RCC 7860 (cell line): Measurements from ENCODE around the gene RNF44.

Experiments used
- DNase-seq: peaks from one replicate; pipeline ENCODE4 v3.0.0-alpha.2; 2015; ENCODE audit warnings: low spot score
- FAIRE-seq: peaks from 2 replicates; lab custom pipeline; 2012; peaks lifted over from hg19 to GRCh38; lab: Jason Lieb, UNC

RNF44 gene

DNA sequence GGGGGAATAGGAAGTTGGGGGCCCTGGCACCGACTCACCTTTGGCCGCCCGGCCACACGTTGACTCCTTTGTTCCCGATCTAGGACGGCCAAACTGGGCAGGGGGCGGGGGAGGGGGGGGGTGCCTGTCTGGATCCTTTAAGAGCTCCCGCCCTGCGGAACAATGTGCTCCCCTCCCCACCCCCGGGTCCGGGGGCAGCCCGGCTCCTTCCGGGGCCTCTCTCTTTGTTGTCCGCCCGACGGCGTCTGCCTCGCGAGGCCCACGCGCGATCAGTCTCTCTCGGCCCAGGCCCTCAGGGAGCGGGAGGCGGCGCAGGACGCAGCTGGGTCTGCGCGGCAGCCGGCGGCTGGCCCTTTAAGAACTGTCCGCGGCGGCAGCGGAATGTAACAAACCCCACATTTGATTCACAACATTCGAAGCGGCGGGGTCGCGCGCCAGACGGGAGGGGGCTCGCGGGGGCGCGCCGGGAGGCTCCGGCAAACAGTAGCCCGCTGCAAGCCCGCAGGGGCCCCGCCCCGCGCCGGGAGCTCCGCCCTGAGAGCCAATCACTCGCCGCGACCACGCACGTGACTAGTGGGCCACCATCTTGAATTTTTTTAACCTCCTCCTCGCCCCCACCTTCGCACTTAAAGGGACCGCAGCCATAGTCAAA, at the start of gene RNF44:
Gene RNF44 (minus strand): TSS at position 501 of the 652 bp plus-strand sequence. CDS start 4,930 bp downstream, outside the sequence.
- DNase-seq, result peak; percentile 93
- FAIRE-seq, result no peak

DNA sequence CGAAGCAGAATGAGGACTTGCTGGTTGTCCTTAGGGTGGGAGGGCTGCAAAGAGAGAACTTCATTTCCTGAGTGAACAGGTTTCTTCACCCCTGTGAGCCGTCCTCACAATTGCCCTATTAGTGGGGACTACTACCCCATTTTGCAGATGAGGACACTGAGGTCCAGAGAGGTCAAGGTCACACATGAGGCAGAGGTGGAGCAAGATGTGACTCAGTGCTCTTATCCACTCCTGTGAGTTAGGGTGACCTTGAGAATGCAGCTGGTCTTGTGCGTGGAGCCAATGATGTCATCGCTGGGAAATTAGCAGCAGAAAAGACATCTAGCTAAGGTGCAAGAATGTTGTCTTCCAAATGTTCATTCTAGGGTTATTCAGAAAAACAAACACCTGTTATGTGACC, 45.9 kb upstream of the RNF44 start:
- no peak for FAIRE-seq
- no peak for DNase-seq

DNA sequence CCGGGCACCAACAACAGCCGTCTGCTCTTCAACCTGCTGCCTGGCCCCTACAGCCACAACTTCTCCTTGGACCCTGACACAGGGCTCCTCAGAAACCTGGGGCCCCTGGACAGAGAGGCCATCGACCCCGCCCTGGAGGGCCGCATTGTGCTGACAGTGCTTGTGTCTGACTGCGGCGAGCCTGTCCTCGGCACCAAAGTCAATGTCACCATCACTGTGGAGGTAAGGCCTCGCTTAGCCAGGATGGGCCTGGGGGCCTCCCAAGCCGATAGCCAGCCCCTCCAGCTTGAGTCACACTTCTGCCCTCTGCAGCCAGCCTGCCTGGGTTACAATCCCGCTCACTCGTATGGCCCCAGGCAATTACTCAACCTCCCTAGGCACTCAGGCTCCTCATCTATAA, 44.2 kb upstream of the RNF44 start:
- FAIRE-seq (no peak), DNase-seq (no peak)

DNA sequence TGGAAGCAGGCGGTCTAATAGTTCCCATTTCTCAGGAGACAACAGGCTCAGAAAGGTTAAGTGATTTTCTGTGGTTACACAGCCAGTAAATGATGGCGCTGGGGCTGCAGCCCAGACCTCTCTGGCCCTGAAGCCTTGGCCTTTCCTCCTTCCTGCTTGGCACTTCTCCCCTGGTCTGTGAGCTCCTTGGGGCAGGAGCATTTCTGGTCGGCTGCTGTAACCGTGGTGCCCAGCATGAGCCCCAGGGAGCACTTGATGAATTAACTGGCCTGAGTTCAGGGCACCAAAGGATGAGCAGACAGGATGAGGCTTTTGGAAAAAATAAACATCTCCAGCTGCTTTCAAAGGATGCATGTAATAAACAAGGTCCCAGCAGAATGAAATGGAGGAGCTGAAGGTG, 42.1 kb upstream of the RNF44 start:
- DNase-seq (no peak), FAIRE-seq (no peak)

DNA sequence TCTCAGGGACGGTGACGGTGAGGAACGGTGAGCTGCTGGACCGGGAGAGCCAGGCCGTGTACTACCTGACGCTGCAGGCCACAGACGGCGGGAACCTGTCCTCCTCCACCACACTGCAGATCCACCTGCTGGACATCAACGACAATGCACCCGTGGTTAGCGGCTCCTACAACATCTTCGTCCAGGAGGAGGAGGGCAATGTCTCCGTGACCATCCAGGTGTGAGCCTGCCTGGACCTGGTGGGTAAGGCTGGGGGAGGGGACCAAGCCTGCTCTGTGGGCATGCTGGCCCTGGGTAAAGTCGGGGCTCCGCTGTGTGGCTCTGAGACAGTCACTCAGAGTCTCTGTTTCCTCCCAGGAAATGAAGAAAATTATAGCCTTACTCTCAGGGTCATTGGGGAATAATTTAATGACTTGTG, 41.2 kb upstream of the RNF44 start:
- DNase-seq (peak; percentile 51), FAIRE-seq (no peak)

DNA sequence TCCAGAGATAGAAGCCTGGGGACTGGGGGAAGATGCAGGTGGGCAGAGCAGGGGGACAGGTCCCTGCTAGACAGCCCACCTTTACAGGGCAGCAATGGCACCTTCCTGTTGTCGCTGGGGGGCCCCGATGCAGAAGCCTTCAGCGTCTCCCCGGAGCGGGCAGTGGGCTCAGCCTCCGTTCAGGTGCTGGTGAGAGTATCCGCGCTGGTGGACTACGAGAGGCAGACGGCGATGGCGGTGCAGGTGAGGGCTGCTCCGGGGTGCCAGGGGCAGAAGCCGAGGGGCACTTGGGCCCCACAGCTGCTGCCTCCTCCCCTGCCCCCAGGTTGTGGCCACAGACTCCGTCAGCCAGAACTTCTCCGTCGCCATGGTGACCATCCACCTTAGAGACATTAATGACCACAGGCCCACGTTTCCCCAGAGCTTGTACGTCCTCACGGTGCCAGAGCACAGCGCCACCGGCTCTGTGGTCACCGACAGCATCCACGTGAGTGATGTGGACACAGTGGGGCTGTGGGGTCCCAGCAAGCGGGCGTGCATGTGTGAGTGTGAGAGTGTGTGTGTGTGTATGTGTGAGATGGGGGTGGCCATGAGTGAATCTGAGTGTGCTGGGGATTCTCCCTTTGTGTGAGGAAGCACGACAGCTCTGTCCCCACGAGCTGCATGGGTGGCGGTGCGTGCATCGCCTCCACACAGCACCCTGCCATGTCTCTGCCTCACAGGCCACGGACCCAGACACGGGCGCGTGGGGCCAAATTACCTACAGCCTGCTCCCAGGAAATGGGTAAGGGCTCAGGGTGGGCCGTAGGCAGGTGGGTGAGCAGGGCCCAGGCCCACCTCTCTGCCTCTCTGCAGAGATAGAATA, 40.3 kb upstream of the RNF44 start:
- no peak for DNase-seq
- FAIRE-seq, result no peak

DNA sequence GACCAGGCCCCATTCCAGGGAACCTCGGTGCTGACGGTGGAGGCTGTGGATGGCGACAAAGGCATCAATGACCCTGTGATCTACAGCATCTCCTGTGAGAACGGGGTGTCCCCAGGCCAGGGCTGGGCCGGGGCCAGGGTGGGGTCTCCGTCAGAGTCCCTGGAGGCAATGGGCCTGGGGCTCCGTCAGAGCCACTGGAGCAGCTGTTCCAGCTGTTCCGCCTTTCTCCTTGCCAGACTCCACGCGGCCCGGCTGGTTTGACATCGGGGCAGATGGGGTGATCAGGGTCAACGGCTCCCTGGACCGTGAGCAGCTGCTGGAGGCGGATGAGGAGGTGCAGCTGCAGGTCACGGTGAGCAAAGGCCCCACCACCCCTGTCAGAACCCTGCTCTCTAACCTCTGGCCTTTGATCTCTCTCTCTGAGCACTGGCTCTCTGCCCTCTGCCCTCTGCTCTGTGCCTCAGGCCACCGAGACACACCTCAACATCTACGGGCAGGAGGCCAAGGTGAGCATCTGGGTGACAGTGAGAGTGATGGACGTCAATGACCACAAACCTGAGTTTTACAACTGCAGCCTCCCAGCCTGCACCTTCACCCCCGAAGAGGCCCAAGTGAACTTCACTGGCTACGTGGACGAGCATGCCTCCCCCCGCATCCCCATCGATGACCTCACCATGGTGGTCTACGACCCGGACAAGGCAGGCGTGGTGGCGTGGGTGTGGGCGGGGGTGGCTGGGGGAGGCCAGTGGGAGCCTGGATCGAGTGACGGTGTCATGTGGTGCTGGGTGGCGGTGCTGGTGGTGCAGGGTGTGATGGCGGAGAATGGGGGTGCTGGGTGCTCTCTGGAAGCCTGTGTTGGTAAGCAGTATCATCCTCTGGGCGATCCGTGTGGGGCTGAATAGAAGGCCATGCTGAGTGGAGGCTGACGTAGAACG, 38.6 kb upstream of the RNF44 start:
- FAIRE-seq, result no peak
- no peak for DNase-seq

DNA sequence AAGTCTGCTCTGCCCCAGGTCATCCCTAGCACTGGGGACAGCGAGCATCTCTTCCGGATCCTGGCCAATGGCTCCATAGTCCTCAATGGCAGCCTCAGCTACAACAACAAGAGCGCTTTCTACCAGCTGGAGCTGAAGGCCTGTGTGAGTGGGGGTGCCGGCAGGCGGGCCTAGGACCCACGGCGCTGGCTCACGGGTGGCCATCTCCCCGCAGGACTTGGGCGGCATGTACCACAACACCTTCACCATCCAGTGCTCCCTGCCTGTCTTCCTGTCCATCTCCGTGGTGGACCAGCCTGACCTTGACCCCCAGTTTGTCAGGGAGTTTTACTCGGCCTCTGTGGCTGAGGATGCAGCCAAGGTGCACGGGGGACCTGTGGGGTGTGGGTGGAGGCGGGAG, 37.9 kb upstream of the RNF44 start:
- FAIRE-seq (no peak), DNase-seq (no peak)

DNA sequence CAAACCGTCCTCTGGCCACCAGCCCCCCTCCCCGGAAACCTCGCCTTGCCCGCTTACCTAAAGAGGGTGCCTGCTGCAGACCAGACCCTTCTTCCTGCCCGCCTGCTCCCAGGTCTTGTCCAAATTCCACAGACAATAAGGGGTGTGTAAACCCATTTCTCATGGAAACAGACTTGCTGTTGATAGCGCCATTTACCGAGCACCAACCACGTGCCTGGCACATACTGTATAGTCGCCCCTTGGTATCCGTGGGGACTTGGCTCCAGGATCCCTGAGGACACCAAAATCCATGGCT, 37.0 kb upstream of the RNF44 start:
- DNase-seq, result no peak

DNA sequence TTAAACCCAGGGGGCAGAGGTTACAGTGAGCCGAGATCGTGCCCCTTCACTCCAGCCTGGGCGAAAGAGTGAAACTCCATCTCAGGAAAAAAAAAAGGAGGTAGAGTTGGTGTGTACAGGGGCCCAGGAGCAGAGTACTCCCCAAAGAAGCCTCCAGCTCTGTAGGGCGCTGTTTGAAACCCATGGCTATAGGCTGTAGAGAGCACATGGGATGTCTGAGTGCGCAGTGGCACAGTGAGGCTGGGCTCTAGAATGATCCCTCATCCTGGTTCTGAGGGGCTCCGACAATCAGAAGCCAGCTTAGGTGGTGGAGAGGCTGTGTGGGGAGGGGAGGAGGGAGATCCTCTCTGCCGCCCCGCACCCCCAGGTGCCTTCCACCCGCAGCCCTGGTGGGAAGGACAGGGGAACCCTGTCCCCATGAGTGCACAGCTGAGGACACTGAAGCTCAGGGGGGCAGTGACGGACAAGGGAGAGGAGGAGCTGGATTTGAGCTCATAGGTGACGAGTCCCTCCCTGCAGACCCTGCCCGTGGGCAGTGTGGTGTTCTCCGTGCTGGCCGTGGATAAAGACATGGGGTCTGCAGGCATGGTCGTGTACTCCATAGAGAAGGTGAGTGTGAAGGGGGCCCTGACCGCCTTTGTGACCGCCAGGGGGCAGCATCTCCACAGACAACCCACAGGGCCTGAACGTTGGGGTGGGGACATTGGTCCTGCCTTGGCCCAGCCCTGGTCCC, 36.5 kb upstream of the RNF44 start:
- DNase-seq (no peak), FAIRE-seq (no peak)

More for the DNA sequence above, 37.0 kb upstream of the RNF44 start:
- FAIRE-seq, result no peak

DNA sequence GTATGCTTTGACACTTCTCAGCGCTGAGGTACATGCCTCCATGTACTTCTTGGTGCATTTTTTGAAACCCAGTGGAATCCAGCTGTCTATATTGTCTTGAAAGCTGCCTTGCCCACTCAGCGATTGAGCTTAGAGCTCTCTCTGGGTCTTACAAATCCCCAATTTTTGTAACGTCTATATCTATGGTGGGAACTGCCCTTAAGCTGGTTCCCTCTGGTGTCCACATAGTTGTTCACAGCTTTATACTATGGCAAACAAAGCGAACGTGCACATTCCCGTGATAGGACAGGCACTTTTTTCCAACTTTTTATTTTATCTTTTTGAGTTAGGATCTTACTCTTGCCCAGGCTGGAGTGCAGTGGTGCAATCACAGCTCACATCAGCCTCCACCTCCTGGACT, 32.8 kb upstream of the RNF44 start:
- DNase-seq, result no peak
- no peak for FAIRE-seq

DNA sequence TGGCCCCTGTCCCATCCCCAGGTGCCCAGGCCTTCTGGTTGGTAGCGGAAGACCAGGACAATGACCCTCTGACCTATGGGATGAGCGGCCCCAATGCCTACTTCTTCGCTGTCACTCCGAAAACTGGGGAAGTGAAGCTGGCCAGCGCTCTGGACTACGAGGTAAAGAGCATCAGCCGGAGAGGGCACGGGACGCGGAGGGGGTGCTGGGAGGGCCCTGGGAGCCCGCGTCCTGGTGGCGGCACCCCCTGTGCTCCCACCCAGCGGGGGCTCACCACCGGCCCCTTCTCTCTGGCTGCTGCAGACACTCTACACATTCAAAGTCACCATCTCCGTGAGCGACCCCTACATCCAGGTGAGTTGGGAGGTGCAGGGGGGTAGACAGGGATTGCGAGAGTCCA, 31.5 kb upstream of the RNF44 start:
- FAIRE-seq, result no peak

DNA sequence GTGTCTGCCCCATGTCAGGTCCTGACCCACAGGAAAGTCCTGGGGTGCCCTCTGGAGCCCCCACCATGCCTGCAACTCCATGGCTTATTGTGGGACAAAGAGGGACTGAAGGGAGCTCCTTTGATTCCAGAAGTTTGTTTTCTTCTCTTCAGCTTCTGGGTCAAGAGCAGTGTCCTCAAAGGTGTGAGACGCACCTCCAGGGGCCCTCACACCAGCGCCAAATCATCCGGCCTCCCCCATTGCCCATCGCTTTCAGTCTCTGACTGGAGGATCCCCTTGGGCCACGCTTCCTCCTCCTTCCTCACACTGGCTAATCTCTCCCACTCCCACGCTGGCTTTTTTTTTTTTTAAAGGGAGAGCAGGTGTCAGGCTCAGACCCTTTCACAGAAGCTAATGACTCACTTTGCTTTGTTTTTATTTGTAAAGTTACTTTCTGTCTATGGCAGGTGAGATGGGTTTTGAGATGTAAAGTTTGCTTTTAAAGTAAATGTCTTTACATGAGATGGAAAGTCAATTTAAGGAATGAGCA, 28.6 kb upstream of the RNF44 start:
- FAIRE-seq (no peak), DNase-seq (no peak)

More for the DNA sequence above, 31.5 kb upstream of the RNF44 start:
- no peak for DNase-seq

DNA sequence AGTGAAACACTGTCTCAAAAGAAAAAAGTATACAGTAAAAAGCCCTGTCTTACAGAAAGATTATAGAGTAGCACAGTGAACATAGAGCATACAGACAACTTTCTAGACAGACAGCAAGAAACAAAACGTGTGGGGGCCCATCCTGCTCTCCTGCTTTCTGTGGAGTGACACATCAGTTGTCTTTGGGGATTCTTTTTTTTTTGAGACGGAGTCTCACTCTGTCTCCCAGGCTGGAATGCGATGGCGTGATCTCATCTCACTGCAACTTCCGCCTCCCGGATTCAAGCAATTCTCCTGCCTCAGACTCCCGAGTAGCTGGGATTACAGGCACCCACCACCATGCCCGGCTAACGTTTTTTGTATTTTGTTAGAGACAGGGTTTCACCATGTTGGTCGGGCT, 26.8 kb upstream of the RNF44 start:
- no peak for FAIRE-seq
- DNase-seq, result no peak

DNA sequence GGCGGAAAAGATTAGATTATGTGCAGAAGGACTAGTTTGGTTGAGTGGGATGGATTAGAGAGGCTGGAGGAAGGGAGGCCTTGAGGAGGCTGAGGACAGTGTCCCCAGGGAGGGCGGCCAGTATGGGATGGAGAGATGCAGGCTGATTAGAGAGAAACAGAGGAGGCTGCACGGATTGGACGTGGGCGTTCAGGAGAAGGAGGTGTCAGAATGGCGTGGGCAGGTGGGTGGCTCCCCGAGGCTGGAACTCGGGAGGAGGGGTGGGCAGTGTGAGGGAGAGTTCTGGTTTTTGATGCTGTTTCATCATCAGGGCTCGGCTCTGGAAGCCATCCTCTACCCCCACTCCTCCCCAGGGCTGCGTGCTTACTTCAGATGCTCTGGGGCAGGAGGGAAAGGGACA, 25.0 kb upstream of the RNF44 start:
- FAIRE-seq (no peak), DNase-seq (no peak)

DNA sequence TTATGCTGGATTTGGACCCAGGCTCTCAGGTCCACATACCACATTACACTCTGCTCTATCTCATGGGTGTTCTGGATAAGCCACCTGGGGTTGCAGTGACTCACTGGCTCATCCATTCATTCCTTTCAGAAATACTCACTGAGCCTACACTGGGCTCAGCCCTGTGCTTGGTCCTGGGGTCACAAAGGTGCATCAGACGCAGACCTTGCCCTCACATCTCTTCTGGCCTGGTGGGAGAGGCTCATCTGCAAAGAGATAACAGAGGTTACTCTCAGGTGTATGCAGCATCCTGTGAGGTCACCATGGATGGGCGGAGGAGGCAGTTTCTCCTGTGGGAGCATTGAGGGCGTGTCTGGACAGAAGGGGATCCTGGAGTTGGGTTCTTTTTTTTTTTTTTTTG, 24.1 kb upstream of the RNF44 start:
- FAIRE-seq, result no peak

DNA sequence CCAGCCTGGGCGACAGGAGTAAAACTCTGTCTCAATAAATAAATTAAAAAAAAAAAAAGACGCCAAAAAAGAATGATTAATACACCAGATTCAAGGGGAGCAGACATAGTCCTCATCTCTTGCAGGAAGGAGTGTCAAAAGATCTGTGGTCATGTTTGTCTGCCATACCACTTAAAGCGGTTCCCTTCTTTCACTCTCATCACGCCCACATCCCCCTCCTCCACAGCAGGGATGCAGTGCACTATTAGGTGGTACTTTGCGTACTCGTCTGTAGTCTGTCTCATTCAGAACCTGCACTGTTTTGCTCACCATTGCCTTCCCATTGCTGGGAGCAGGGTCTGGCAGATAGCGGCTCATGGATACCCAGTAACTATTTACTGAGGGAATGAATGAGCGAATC, 23.2 kb upstream of the RNF44 start:
- DNase-seq, result no peak
- FAIRE-seq, result no peak

More for the DNA sequence above, 24.1 kb upstream of the RNF44 start:
- DNase-seq, result no peak

DNA sequence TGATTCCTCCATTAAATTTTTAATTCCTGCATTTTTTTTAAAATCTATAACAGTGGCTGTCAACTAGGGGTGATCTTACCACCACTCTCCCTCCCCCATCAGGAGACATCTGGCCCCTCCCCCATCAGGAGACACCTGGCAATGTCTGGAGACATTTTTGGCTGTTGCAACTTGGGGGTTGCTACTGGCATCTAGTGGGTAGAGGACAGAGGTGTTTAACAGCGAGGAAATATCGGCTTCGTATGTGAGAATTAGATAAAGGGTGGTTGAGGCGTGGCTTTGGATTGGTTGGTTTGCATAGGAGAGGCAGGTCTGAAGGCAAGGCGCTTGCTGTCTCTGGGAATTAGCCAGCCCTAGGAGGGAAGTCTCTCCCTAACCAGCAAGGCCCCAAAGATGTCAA, 22.5 kb upstream of the RNF44 start:
- FAIRE-seq (no peak), DNase-seq (no peak)

DNA sequence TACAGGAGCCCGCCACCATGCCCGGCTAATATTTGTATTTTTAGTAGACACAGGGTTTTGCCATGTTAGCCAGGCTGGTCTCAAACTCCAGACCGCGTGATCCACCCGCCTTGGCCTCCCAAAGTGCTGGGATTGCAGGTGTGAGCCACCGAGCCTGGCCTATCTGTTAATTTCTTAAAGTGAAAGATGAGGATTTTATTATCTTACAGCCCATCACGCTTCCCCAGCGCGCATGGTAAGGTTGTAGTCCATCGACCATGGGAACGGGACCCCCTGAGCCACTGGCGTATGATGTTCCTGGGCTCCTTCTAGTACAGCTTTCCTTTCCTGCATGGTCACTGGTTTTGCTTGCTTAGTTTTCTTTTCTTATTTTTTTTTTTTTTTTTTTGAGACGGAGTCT, 20.6 kb upstream of the RNF44 start:
- DNase-seq, result no peak
- no peak for FAIRE-seq

DNA sequence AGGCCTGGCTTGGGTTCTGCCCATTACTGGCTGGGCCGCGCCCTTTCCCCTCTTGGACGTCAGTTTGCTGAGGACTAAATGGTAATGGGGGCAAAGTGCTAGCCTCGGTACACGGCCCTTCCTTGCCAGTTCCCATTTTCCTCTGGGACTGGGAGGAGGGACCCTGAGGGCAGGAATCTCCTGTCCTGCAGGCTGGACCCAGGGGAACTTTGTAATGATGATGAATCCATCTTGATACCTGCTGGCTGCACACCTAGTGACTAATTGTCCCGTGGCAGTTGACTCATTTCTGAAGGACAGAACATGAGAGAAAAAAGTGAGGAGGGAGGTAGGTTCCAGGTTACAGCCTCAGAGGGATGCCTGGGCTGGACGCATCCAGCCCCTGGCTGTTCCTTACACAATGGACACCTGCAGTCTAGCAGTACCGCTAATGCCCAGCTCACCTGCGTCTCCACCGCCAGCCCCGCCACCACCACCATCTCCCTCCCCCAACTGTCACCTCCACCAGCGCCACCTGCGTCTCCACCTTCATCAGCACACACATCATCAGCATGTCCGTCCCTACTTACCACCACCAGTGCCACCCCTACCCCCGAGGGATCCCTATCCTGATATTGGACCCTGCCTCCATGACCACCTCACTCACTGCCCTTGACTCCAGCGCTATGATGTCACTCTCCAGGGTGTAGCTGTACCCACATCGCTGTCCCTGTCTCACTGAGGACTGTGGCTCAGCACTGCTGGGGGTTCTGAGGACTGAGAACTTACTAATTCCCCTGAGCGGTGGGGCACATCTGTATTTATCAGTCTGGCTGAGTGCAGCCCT, 16.3 kb upstream of the RNF44 start:
- FAIRE-seq (no peak), DNase-seq (no peak)
